ENCODE data around the gene PIEZO1. TPM values are rescaled to one million over a fixed set of nuclear protein-coding genes. Genes with fewer than 3 reads are reported as not detected.

The PIEZO1 gene
- total and polyA plus RNA-seq, 10 of the 15 experiments (the other 5 are each of a cell fraction or from before 2014, with no cell fraction given): 1.3 to 169 (median 33.4) TPM

- TF ChIP-seq NFXL1 (IDR thresholded peaks at IDR 0.05; ENCODE audit: borderline replicate concordance): no peak
- peak; percentile 73 for TF ChIP-seq ZNF217 (IDR thresholded peaks at IDR 0.05)
- TF ChIP-seq SREBF1 (IDR thresholded peaks at IDR 0.05; ENCODE audit: low read length): peak; percentile 68
- TF ChIP-seq REST (IDR thresholded peaks at IDR 0.05; ENCODE audit: low read depth, low read length): no peak
- TF ChIP-seq MTA3 (IDR thresholded peaks at IDR 0.05; ENCODE audit: borderline replicate concordance, low read length): no peak
- peak; percentile 79 for TF ChIP-seq MXI1 (IDR thresholded peaks at IDR 0.05; ENCODE audit: low read depth, low read length)
- peak; percentile 96 for TF ChIP-seq CHD1 (IDR thresholded peaks at IDR 0.05; ENCODE audit: low read depth, low read length)
- peak in 1 of 2 experiments; percentile 7; a peak in 1 of 4 replicates for TF ChIP-seq SRF (IDR thresholded peaks at IDR 0.05; ENCODE audit: low read depth in 2 of 2, low read length in 2 of 2)
- TF ChIP-seq POLR2AphosphoS5 (IDR thresholded peaks at IDR 0.05; ENCODE audit: low read length): peak; percentile 59; the same call in 1 of the 2 replicates
- TF ChIP-seq YY1 (IDR thresholded peaks at IDR 0.05; ENCODE audit: low read depth, low read length): 0 out of 2 replicates have a peak, but pooled peaks have one; percentile 72
- TF ChIP-seq KLF5 (IDR thresholded peaks at IDR 0.05; ENCODE audit: partially characterized antibody): peak; percentile 97
- TF ChIP-seq ZNF207 (IDR thresholded peaks at IDR 0.05; ENCODE audit: borderline replicate concordance): peak; percentile 69; the same call in 1 of the 2 replicates
- peak; percentile 90 to 91 for TF ChIP-seq BHLHE40 (IDR thresholded peaks at IDR 0.05; ENCODE audit: borderline replicate concordance in 1 of 2, low read depth in 2 of 2, low read length in 1 of 2)
- TF ChIP-seq IKZF1 (conservative IDR thresholded peaks at IDR 0.05): peak; percentile 100
- TF ChIP-seq EGR1 (IDR thresholded peaks at IDR 0.05; ENCODE audit: borderline replicate concordance in 1 of 2, low read depth in 2 of 2, low read length in 2 of 2): peak in 1 of 2 experiments; percentile 7; a peak in 1 of 3 replicates
- no peak for TF ChIP-seq ASH2L (IDR thresholded peaks at IDR 0.05; ENCODE audit: borderline replicate concordance, low read depth)
- peak; percentile 60 for TF ChIP-seq FOXK2 (IDR thresholded peaks at IDR 0.05)
- no peak for TF ChIP-seq ZBED1 (IDR thresholded peaks at IDR 0.05; ENCODE audit: borderline replicate concordance)
- 0 out of 2 replicates have a peak, but pooled peaks have one; percentile 29 for TF ChIP-seq SPI1 (IDR thresholded peaks at IDR 0.05; ENCODE audit: borderline replicate concordance, insufficient read depth, low read depth, low read length)
- TF ChIP-seq DPF2 (IDR thresholded peaks at IDR 0.05): peak; percentile 77
- TF ChIP-seq SP1 (IDR thresholded peaks at IDR 0.05; ENCODE audit: low read depth, low read length): peak; percentile 69
- TF ChIP-seq MAX (IDR thresholded peaks at IDR 0.05; ENCODE audit: low read depth, low read length): peak; percentile 66
- 0 out of 2 replicates have a peak, but pooled peaks have one; percentile 25 for TF ChIP-seq MTA2 (IDR thresholded peaks at IDR 0.05; ENCODE audit: low read depth)
- no peak for TF ChIP-seq SMARCA5 (IDR thresholded peaks at IDR 0.05)
- peak; percentile 97 for TF ChIP-seq NKRF (conservative IDR thresholded peaks at IDR 0.05)
- TF ChIP-seq ATF7 (IDR thresholded peaks at IDR 0.05; ENCODE audit: low read depth): 0 out of 2 replicates have a peak, but pooled peaks have one; percentile 6
- 0 out of 2 replicates have a peak, but pooled peaks have one; percentile 8 for TF ChIP-seq PAX5 (IDR thresholded peaks at IDR 0.05; ENCODE audit: borderline replicate concordance, low read depth, low read length)
Measured at GRCh38 chr16:88803264-88803987, 18.4 kb upstream of the PIEZO1 start, which contains the start of gene CDT1 (continued).

Data from GM12878 (cell line).